Measurements from ENCODE around the gene EGLN3. TPM values are rescaled to one million over a fixed set of nuclear protein-coding genes. Genes with fewer than 3 reads are reported as not detected.

The EGLN3 gene
- total RNA-seq, 1 experiment from 2014 or later = 4.3 TPM

DNA sequence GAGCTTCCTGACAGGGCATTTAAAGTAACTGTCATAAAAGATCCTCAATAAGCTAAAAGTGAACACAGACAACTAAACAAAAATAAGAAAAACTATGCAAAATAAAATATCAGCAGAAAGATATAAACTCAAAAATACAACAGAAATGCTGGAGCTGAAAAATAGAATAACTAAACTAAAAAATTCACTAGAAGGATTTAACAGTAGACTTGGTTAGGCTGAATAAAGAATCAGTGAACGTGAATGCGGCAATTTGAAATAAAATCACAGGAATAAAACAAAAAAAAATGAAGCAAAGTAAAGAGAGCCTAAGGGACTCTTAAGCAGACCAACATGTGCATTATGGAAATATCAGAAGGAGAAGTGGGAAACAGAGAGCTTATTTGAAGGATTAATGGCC, 74.6 kb downstream of the EGLN3 start:
- no peak for DNase-seq (ENCODE audit: low read depth)

Measured in Daoy (cell line).